Stimulated activated CD4-positive, alpha-beta T cell treated with anti-CD3 and anti-CD28 coated beads, Interleukin-4, amount 100 ng/mL, for 24 hours (primary cell): ENCODE results near the gene CFAP77.

Source experiments
- DNase-seq: peaks from one replicate; pipeline ENCODE4 v3.0.0-alpha.2; 2020

The CFAP77 gene

GRCh38 chr9:132520612-132521011 is 110.6 kb downstream of the CFAP77 start:
- DNase-seq = no peak

GRCh38 chr9:132525308-132526023 is 115.5 kb downstream of the CFAP77 start:
- DNase-seq = no peak

DNA sequence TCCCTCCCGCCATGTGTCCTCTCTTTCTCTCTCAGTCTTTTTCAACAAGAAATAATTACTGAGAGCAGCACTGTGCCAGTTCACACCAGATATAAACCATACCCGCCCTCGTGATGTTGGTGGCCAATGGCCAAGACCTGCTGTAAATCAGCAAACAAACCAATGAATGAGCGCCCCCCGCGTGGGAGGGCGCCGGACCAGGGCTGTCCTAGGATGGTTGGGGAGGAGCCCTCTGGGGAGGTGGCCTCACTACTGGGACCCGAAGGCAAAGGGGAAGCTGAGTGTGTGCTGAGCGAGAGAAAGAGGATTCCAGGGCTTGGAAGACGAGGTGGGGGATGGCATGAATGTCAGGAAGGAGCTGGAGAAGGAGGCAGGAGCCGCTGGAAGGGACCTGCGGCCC is 121.2 kb downstream of the CFAP77 start:
- DNase-seq = no peak

DNA sequence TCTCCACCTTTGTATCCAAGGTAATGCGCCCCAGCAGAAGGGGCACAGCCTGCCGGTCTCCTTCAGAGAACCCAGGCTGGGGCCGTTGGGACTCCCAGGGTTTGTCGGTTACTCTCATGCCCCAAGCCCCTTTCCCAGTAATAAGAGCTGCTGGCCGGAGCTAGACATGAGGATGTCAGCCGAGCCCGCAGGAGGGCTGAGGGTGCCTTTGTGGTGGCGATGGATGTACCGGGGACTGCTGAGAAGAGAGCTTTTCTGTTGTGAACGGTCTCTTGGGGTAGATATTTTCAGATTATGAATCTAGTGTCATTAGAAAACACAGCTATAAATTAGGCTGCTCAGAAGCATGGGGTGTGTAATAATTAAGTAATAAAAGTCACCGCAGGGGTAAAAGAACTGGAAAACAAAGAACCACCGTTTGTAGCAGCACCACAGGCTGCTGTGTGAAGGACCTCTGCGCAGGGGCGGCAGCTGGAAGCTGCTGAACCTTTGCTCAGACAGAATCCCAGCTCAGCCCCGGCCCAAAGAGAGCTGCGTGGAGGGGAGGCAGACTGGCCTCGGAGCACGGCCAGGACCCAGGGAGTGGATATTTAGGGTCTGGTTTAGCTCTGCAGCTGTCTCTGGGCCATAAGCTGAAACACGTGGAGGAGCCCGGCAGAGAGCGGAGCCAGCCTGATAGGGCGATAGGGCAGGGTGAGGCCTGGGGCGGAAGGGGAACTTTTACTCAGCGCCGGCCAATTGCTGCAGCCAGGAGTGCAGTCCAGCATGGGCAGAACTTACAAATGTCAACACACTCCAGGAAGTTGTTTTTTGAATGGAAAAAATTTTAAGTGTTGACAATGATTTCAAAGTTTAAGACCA is 121.9 kb downstream of the CFAP77 start:
- no peak for DNase-seq

DNA sequence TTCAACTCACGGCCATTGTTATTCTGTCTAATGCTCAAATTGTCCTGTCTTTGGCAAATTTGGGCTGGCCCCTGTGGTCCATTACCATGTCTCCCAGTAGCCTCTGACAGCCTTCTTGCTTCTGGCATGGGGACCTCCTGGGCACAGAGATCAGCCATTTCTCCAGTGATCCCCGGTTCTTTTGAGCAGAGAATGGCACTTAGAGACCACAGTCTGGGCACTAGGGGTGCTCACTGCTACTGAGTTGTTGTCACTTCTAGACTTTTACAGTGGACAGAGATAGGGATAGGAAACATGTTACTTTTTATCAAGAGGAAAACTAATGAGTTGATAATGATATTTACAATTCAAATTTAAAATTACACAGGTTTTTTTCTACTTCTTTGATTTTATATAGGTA is 124.8 kb downstream of the CFAP77 start:
- DNase-seq = no peak

- no peak for DNase-seq
These were observed 126.1 kb downstream of the CFAP77 start for GRCh38 chr9:132536124-132536523.

- DNase-seq = no peak
These were observed 127.3 kb downstream of the CFAP77 start for GRCh38 chr9:132537352-132537751.

GRCh38 chr9:132538071-132538470 is 128.1 kb downstream of the CFAP77 start:
- no peak for DNase-seq

GRCh38 chr9:132539096-132539495 is 129.1 kb downstream of the CFAP77 start:
- DNase-seq = no peak

DNA sequence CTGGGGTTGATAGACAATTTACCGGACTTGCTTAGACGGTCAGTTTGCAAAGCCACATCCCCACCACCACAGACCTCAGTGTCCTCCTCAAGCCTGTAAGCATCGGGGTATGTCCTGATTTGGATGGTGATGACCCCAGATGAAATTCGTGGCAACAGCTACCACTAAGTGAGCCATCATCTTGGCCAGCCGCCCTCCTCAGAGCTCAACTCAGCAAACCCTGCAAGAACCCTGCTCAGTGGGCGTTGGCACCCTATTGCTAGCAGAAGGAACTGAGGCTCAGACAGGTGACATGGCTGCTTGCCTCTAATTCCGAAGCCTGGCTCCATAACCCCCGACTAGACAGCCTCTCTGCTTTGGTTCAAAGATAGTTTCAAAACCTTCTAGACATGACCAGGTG is 131.0 kb downstream of the CFAP77 start:
- no peak for DNase-seq

- no peak for DNase-seq
These were observed 132.1 kb downstream of the CFAP77 start for GRCh38 chr9:132541870-132542830.

- no peak for DNase-seq
These were observed 133.2 kb downstream of the CFAP77 start for GRCh38 chr9:132543251-132543650.

DNA sequence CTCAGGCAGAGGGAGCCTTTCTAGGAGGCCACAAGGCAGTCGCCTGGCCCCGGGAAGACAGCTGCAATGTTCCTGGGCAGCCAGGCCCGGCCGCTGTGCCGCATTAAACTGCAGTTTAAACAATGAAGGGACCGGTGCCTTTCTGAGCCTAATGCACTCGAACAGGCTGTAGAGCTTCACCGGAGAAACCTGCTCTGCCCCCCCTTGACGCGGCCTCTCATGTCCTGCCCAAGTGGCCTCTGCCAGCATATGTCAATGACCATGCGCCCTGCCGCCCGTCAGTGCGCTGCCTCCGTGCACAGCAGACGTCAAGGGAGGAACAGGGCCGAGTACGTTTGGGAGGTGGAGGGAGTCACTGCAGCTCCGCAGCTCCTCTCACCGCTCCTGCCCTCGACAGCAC is 133.9 kb downstream of the CFAP77 start:
- no peak for DNase-seq

DNA sequence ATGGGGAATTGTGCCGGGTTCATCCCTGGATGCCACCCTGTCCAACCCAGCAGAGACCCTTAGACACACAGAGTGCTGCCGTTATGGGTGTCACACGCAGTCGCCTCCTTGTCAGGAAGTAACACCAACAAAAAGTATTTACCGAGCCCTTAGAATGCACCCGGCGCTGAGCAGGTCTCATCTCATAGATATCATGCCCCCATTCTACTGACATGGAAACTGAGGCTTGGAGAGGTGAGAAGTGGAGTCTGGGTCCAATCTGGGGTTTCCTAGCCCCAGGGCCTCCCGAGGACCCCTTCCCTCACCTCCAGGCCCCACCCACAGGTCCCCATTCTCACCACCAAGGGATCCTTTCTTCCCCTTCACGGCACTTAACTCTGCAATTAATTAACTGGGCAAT is 135.6 kb downstream of the CFAP77 start:
- no peak for DNase-seq

DNA sequence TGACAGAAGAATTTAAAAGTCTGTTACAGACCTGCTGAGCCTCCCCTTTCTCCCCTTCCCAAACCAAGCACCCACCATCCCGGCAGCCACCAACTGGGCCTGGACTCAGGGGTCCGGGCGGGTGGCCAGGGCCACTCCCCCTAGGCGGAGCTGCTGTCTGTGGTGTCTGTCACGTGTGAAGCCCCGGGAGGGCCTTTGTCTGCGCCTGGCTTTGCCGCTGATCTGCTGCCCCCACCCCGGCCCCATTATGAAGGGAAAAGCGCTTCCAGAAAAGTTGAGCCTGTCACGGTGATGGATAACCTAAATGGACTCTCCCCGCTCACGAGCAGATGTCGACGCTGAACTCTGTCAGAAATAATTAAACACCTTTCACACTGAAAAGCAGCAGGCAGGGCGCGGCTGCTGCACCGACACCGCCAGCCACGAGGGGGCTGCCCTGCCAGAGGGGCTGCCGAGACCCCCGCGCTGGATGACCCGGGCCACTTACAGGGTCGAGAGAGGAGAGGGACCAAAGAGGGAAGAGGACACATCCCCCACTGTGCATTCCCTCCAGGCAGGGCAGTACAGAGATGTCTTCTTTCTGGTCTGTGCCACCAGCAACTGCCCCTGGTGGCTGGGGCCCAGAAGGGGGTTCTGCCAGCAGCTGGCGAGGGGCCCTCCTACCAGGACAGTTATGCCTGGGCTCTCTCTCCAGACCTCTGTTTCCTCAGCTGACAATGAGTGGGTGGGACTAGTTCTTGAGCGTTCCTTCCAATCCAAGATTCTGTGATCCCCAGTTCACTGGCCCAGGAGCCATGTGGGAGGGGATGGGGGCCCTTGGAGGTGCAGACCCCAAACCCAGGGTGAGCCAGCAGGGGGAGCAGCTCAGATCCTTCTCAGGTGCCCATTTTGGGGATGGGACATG is 136.4 kb downstream of the CFAP77 start:
- no peak for DNase-seq

DNA sequence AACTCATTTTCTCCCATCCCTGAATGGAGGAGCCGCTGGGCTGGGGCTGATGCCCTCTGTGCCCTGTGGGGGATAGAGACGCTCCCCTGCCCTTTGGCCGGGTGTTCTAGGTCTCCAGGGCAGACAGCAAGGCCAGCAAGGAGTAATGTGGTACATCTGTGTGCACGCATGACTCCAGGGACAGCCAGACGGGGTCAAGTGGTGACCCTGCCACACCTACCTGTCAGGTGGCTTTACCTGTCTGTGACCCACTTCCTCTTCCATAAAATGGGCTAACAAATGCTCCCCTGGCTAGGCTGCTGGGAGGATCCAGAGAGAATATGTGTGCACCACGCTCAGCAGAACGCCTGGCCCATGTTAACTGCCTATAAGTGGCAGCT is 137.0 kb downstream of the CFAP77 start:
- no peak for DNase-seq

- DNase-seq = no peak
These were observed 137.4 kb downstream of the CFAP77 start for GRCh38 chr9:132547436-132547835.

- no peak for DNase-seq
These were observed 138.1 kb downstream of the CFAP77 start for GRCh38 chr9:132547976-132548730.

DNA sequence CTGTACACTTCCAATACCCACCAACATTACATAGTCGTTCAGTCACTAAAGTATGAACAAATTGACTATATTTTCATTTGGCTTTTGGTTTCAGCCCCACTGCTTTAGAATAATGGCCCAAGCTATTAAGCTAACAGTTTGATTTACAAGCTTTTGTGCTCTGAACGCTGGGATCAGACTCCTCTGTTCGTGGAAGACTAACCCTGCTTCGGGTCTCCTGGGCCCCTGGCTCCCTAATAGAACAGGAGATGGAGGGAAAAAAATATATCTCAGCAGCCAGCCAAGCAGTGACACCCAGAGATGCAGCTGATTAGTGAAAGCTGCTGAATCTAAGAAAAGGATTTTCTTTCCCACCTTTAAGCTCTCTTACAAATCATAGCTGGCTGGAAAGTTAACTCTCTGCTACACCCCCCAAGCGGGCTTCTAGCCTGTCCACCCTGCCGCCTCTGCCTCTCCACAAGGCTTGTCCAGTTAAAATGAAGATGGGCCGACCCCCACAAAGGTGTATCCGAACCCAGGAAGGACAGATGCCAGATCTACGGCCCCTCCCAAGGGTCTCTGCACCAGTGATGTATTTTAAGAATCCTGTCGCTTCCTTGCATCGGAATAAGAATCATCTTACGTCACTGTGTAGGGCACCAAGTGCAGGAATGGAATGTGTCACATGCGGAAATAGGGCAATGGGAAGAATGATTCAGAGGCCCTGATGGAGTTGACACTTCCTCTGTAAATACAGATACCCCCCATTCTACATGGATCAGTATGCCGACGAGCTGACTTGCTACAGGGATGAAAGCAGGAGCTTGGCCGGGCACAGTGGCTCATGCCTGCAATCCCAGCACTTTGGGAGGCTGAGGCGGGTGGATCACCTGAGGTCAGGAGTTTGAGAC is 139.0 kb downstream of the CFAP77 start:
- no peak for DNase-seq

DNA sequence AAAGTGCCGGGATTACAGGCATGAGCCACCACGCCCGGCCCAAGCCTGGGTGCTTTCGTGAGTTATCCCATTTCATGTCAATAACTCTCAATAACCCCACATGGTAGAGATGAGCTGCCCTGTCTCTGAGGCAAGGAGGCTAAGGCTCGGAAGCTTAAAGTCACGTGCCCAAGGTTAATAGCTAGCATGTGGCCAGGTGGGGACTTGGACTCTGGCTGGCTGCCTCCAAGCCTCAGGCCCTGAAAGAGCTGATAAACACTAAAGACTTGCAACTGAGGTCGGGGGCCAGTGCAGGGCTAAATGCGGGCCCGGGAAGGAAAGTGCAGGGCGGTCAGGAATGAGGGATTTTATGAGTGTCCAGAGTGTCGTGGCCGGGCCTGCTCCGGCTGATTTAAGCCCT is 141.5 kb downstream of the CFAP77 start:
- no peak for DNase-seq
